HG03095 (cell line): ENCODE measurements around the gene ATP13A1.
A peak's percentile ranks its signal among the peaks of the same experiment; 100 is the strongest.
"Not testable (repeated sequence)": the region's sequence is repeated elsewhere in the genome, so short reads cannot be mapped to it uniquely, and the experiment has no call there.

Source experiments
- ATAC-seq: cut with Tn5 transposase; IDR thresholded peaks from one replicate; pipeline ENCODE4 v1.9.1; 2021; ENCODE audit warnings: moderate library complexity; ENCODE audit not compliant: unreplicated experiment

ATP13A1 gene

GRCh38 chr19:19624032-19624570 lies 39.4 kb downstream of the ATP13A1 start:
- ATAC-seq = no peak

DNA sequence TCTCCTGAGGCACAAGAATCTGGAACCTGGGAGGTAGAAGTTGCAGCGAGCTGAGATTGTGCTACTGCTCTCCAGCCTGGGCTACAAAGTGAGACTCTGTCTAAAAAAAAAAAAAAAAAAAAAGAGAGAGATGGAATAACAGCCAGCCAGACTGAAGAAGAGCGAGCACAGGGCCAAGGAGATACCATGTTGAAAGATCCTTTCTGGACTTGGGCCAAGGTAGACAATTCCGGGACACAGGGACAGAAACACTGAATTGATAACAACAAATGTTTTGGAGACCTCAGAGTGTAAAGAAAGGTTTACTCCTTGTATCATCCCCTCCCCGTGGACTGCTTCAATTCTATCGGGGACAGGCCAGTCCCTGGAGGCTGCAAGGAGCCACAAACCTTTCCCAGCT lies 40.1 kb downstream of the ATP13A1 start:
- no peak for ATAC-seq

DNA sequence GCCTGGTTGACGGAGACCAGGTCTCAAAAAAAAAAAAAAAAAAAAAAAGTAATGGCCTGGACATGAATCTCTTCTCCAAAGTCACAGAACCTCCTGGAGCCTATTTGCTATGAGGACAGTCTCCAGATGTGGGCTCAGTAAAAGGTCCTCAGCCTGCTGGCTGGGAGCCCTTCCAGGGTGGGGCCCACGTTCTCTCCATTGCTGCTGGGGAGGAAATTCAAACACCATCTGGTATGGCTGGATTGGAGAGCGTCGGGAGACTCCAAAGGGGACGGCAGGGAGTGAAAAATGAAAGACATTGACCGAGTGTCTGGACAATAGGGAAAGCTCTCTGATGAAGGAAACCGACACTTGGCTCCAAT lies 43.6 kb downstream of the ATP13A1 start:
- ATAC-seq = no peak

DNA sequence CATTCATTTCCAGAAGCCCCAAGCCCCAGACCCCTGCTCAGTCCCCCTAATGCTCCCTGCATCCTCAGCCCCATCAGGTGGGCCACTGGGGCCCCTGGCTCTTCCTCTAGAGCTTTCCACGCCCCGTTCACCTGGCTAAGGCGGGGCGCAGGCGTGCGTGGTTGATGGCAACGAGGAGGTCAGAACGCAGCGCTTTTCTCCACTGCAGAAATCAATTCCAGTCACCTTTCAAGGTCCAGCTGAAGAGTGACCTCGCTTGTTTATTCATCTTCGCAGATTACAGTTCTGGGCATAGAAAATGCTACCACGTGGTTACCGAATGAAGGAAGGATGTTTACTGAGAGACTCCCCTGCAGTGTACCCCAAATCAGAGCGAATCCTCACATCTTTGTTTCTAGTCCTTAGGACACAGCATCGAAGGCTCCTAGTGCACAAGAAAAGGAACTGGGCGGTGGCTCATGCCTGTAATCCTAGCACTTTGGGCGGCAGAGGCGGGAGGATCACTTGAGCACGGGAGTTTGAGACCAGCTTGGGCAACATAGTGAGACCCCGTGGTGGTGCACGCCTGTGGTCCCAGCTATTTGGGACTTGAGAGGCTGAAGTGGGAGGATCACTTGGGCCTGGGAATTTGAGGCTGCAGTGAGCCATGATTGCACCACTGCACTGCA lies 44.2 kb downstream of the ATP13A1 start:
- ATAC-seq = no peak

- peak; percentile 96 for ATAC-seq
These were observed 45.0 kb downstream of the ATP13A1 start, which contains the start of gene PBX4 for GRCh38 chr19:19618219-19619051. Gene PBX4 (minus strand): TSS chr19:19618687. CDS start chr19:19618629, 58 bp downstream.

DNA sequence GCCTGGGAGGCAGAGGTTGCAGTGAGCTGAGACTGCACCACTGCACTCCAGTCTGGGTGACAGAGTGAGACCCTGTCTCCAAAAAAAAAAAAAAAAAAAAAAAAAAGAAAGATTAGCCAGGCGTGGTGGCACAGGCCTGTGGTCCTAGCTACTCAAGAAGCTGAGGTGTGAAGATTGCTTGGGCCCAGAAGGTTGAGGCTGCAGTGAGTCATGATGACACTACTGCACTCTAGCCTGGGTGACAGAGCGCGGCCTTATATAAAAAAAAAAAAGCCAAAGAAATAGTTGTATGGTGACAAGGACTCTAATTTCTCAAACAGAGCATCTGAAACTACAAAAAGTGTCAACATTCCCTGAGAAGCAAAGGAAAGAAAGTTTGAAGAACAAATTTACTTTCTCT lies 48.4 kb downstream of the ATP13A1 start:
- ATAC-seq = no peak

DNA sequence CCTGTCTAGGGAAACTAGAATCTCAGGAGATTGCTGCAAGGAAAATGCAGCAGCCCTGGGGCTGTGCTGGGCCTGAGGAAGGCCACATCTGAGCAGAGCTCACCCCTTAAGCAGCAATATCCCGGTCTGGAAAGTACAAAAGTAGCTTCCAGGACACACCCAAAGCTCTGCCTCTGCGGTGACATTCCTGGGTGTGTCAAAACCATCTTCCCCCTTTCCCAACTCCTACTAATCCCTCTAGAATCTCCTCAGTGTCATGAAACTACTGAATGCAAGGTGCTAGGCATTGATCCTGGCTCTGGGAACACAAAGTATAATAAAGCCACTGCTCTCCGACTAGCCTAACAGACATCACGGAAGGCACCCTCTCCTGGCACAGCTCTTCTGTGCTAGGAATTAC lies 50.0 kb downstream of the ATP13A1 start:
- no peak for ATAC-seq

- no peak for ATAC-seq
These were observed 52.9 kb downstream of the ATP13A1 start for GRCh38 chr19:19610376-19611202.

DNA sequence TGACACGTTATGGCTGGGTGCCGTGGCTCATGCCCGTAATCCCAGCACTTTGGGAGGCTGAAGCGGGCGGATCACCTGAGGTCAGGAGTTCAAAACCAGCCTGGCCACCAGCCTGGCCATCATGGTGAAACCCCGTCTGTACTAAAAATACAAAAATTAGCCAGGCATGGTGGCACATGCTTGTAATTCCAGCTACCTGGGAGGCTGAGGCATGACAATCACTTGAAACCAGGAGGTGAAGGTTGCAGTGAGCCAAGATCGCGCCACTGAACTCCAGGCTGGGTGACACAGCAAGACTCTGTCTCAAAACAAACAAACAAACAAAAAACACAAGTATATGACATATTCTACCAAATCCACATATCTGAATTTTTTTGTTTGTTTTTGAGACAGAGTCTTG lies 56.8 kb downstream of the ATP13A1 start:
- not testable (repeated sequence) for ATAC-seq

DNA sequence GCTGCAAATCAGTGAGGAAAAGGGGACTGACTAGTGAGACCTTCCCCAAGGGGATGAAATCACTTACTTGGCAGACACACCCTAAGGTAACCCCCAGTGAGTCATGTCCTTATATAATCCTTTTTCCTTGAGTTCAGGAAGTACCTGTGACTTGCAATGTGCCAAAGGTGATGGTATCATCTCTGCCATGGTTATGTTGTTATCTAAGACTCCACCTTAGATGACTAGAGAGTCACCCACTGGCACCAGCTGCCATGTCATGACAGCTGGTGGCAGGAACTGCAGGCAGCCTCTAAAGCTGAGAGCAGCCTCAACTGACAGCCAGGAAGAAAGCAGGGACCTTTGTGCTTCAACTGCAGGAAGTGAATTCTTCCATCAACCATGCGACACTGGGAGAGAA lies 57.5 kb downstream of the ATP13A1 start:
- ATAC-seq = no peak

GRCh38 chr19:19602713-19603324 lies 60.7 kb downstream of the ATP13A1 start:
- ATAC-seq = no peak

- no peak for ATAC-seq
These were observed 61.3 kb downstream of the ATP13A1 start for GRCh38 chr19:19602136-19602712.

GRCh38 chr19:19600793-19601330 lies 62.6 kb downstream of the ATP13A1 start:
- no peak for ATAC-seq

DNA sequence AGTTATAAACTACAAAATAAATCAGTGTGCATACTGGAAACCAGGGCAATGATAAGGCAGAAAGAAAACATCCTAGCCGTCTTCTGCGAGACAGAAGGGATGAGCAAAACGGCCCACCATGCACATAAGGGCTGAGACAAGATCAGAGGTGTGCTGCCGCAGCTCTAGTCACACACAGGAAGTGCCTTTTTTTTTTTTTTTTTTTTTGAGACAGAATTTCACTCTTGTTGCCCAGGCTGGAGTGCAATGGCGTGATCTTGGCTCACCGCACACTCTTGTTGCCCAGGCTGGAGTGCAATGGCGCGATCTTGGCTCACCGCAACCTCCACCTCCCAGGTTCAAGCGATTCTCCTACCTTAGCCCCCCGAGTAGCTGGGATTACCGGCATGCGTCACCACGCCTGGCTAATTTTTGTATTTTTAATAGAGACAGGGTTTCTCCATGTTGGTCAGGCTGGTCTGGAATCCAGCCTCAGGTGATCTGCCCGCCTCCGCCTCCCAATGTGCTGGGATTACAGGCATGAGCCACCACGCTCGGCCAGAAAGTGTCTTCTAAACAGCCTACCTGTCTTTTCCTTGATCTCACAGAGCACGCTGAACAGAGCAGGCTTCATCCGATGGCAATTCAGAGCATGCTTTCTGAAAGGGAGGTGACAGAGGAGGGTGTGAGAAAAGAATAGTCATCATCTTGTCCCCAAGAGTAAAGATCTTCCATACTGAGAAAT lies 64.6 kb downstream of the ATP13A1 start:
- not testable (repeated sequence) for ATAC-seq

DNA sequence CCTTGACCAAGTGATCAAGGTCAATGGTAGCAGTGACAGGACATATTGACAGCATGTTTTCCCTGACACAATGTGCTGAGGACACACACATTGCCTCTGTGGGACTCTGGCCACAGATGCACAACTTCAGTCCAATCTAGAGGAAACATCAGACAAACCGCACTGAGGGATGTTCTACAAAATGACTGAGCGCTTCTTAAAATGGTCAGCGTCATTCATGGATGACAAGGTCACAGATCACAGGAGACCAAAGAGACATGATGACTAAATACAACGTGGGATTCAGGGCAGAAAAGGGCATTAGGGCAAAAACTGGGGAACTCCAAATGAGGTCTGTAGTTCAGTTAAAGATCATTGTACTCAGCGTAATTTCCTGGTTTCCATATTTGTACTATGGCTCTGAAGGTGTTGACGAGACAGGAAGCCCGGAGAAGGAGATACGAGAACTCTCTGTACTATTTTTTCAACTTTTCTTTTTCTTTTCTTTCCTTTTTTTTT lies 65.6 kb downstream of the ATP13A1 start:
- ATAC-seq = peak; percentile 56
